ENCODE data around the gene B3GNT5. TPM values are rescaled to one million over a fixed set of nuclear protein-coding genes. Genes with fewer than 3 reads are reported as not detected.

B3GNT5 gene
- total and polyA plus RNA-seq, 2 donors (not counting 3 experiments of a cell fraction or from before 2014, with no cell fraction given): 4.1 to 25.6 TPM

DNA sequence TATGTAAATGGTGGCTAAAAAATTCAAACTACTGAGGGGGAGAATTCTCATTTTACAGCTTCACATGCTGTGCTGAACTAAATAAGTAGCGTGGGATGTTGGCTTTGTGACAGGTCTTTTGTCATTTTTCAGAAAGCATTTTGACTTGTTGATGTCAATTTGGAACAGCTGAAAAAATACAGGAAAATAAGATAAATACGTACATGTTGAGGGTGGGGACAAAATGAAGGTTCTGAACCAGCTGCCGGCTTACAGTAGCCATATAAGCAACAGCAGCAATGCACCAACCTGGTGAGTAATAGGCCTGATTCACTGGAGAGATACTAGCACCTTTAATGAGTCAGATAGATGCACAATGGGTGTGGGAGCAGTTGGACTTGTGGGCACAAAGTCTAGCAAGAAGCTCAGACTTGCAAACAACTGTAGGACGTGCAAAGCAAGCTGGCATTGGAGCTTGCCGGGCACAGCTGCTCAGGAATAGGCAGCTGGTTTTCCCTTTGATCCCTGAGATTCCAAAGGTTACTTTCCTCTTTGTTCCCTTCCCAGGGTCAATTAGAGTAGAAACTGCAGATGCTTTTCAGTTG lies 12.9 kb downstream of the B3GNT5 start:
- H3K4me1 ChIP-seq (ENCODE audit: control insufficient read depth, extremely low read depth, insufficient read depth, low read length): peaks cover 18% of the 10 kb centered on the region
- no peaks in the 10 kb centered on the region for H3K9me3 ChIP-seq (replicated peaks; ENCODE audit: control insufficient read depth, insufficient read depth, low read length)
- peak; percentile 83 for DNase-seq (ENCODE audit: low read depth, low spot score)
- H3K9me1 ChIP-seq (replicated peaks; ENCODE audit: control insufficient read depth, extremely low read depth, insufficient read depth, low read length): no peaks in the 10 kb centered on the region
- BruUV-seq (replicated peaks): no TSS peak
- intact Hi-C loops (cut with micrococcal nuclease): no loop called here
- peak overlapping the region; percentile 31 for H3K27ac ChIP-seq (ENCODE audit: insufficient read depth, low read depth, low read length)
- no peak overlapping the region for H3K4me2 ChIP-seq (ENCODE audit: insufficient read depth, low read length)
- no peak overlapping the region for H3K9ac ChIP-seq (replicated peaks; ENCODE audit: extremely low read depth, insufficient read depth, low read length)
- no peak overlapping the region for H3K4me3 ChIP-seq (replicated peaks in 1 of 3; ENCODE audit: insufficient read depth in 1 of 3, low read depth in 1 of 3, low read length in 3 of 3)
- H3K36me3 ChIP-seq (ENCODE audit: control insufficient read depth in 2 of 2, extremely low read depth in 1 of 2, insufficient read depth in 2 of 2, low read length in 2 of 2): peaks cover 0 to 9% of the 10 kb centered on the region in 2 experiments
- dilution Hi-C loops (cut with MboI; ENCODE audit: extremely low pct_ligation_motif_present, low sequenced_read_pairs): no loop called here
- peak; percentile 91 for FAIRE-seq
- no peaks in the 10 kb centered on the region for H3K27me3 ChIP-seq (ENCODE audit: control insufficient read depth in 2 of 2, insufficient read depth in 2 of 2, low read length in 2 of 2)
- ChIA-PET CTCF (interaction anchor here (0.9 to 2.4 kb wide), 10 partner anchors 9 to 117 kb away, joined by 3 to 15 read pairs (median 6); partner anchors contain the start of gene B3GNT5), POLR2A (no interaction called here)
- TF ChIP-seq, protein P1, sequence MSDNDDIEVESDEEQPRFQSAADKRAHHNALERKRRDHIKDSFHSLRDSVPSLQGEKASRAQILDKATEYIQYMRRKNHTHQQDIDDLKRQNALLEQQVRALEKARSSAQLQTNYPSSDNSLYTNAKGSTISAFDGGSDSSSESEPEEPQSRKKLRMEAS (IDR thresholded peaks at IDR 0.05; ENCODE audit: insufficient read depth, insufficient read length): no peak
- TF ChIP-seq JUN (IDR thresholded peaks at IDR 0.05; ENCODE audit: borderline replicate concordance, insufficient read depth, insufficient read length, low read depth) (peak; percentile 23), POLR2AphosphoS5 (IDR thresholded peaks at IDR 0.05; ENCODE audit: insufficient read depth, low read depth, low read length) (peak; percentile 31), FOS (IDR thresholded peaks at IDR 0.05; ENCODE audit: borderline replicate concordance, insufficient read depth, low read length) (peak; percentile 90), GATA2 (IDR thresholded peaks at IDR 0.05; ENCODE audit: insufficient read depth, insufficient read length, low read depth, low read length) (peak; percentile 59), MYC (IDR thresholded peaks at IDR 0.05; ENCODE audit: low read depth, low read length) (no peak)
- no peak overlapping the region for H2AFZ ChIP-seq (ENCODE audit: low read depth, low read length)
- H3K79me2 ChIP-seq (ENCODE audit: control insufficient read depth, insufficient read depth, low read length): peaks cover 37% of the 10 kb centered on the region
- H4K20me1 ChIP-seq (replicated peaks; ENCODE audit: control insufficient read depth, extremely low read depth, insufficient read depth, low read length): no peaks in the 10 kb centered on the region

DNA sequence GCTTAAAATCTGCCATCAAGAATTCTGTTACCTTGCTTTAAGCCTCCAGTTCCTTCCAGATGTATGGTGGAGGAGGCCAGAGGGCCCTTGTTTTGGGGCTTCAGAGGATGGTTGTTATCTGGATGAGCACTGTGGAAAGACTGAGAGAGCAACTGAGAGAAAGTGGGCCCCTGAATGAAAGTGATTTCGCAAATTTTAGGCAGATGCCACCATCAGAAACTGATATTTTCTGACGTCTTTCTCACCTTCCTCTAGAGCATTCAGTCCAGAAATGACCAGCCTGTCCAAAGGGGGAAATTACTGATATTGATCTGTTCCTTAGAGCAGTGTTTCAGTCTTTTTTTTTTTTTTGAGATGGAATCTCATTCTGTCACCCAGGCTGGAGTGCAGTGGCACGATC lies 13.4 kb downstream of the B3GNT5 start:
- no peak overlapping the region for H3K4me3 ChIP-seq (replicated peaks in 1 of 3; ENCODE audit: insufficient read depth in 1 of 3, low read depth in 1 of 3, low read length in 3 of 3)
- no peak for DNase-seq (ENCODE audit: low read depth, low spot score)
- H3K79me2 ChIP-seq (ENCODE audit: control insufficient read depth, insufficient read depth, low read length): peaks cover 40% of the 10 kb centered on the region
- H3K9me3 ChIP-seq (replicated peaks; ENCODE audit: control insufficient read depth, insufficient read depth, low read length): no peaks in the 10 kb centered on the region
- no peak overlapping the region for H3K9ac ChIP-seq (replicated peaks; ENCODE audit: extremely low read depth, insufficient read depth, low read length)
- no peaks in the 10 kb centered on the region for H3K27me3 ChIP-seq (ENCODE audit: control insufficient read depth in 2 of 2, insufficient read depth in 2 of 2, low read length in 2 of 2)
- CTCF ChIA-PET: interaction anchor here (1.1 to 2.4 kb wide), 7 partner anchors 9 to 116 kb away, joined by 5 to 15 read pairs (median 7); partner anchors contain the start of gene B3GNT5
- H3K4me1 ChIP-seq (ENCODE audit: control insufficient read depth, extremely low read depth, insufficient read depth, low read length): peaks cover 17% of the 10 kb centered on the region
- peaks cover 0 to 9% of the 10 kb centered on the region in 2 experiments for H3K36me3 ChIP-seq (ENCODE audit: control insufficient read depth in 2 of 2, extremely low read depth in 1 of 2, insufficient read depth in 2 of 2, low read length in 2 of 2)
- H3K9me1 ChIP-seq (replicated peaks; ENCODE audit: control insufficient read depth, extremely low read depth, insufficient read depth, low read length): no peaks in the 10 kb centered on the region
- peak overlapping the region; percentile 31 for H3K27ac ChIP-seq (ENCODE audit: insufficient read depth, low read depth, low read length)
- peak; percentile 37 for FAIRE-seq
- no peak for TF ChIP-seq FOS (IDR thresholded peaks at IDR 0.05; ENCODE audit: borderline replicate concordance, insufficient read depth, low read length)
- no peak for TF ChIP-seq POLR2A (IDR thresholded peaks at IDR 0.05; ENCODE audit: low read depth, low read length)
- no peak for TF ChIP-seq JUN (IDR thresholded peaks at IDR 0.05; ENCODE audit: borderline replicate concordance, insufficient read depth, insufficient read length, low read depth)
- TF ChIP-seq MYC (IDR thresholded peaks at IDR 0.05; ENCODE audit: low read depth, low read length): no peak
- TF ChIP-seq, protein P1 (IDR thresholded peaks at IDR 0.05; ENCODE audit: insufficient read depth, insufficient read length): no peak
- no peak for TF ChIP-seq POLR2AphosphoS5 (IDR thresholded peaks at IDR 0.05; ENCODE audit: insufficient read depth, low read depth, low read length)
- TF ChIP-seq GATA2 (IDR thresholded peaks at IDR 0.05; ENCODE audit: insufficient read depth, insufficient read length, low read depth, low read length): no peak
- TF ChIP-seq EZH2 (IDR thresholded peaks at IDR 0.05; ENCODE audit: borderline replicate concordance, low read depth, low read length, severe bottlenecking): no peak
- TF ChIP-seq, protein P2, sequence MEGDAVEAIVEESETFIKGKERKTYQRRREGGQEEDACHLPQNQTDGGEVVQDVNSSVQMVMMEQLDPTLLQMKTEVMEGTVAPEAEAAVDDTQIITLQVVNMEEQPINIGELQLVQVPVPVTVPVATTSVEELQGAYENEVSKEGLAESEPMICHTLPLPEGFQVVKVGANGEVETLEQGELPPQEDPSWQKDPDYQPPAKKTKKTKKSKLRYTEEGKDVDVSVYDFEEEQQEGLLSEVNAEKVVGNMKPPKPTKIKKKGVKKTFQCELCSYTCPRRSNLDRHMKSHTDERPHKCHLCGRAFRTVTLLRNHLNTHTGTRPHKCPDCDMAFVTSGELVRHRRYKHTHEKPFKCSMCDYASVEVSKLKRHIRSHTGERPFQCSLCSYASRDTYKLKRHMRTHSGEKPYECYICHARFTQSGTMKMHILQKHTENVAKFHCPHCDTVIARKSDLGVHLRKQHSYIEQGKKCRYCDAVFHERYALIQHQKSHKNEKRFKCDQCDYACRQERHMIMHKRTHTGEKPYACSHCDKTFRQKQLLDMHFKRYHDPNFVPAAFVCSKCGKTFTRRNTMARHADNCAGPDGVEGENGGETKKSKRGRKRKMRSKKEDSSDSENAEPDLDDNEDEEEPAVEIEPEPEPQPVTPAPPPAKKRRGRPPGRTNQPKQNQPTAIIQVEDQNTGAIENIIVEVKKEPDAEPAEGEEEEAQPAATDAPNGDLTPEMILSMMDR (IDR thresholded peaks at IDR 0.05; ENCODE audit: extremely low read depth in 1 of 2, insufficient read depth in 1 of 2, low read depth in 1 of 2, low read length in 2 of 2): no peak
- no TSS peak for BruUV-seq (replicated peaks)
- dilution Hi-C loops (cut with MboI; ENCODE audit: extremely low pct_ligation_motif_present, low sequenced_read_pairs) (no loop called here), intact Hi-C loops (cut with micrococcal nuclease) (no loop called here)
- no peak overlapping the region for H3K4me2 ChIP-seq (ENCODE audit: insufficient read depth, low read length)
- H2AFZ ChIP-seq (ENCODE audit: low read depth, low read length): no peak overlapping the region
- POLR2A ChIA-PET: no interaction called here
- no peaks in the 10 kb centered on the region for H4K20me1 ChIP-seq (replicated peaks; ENCODE audit: control insufficient read depth, extremely low read depth, insufficient read depth, low read length)
